Daoy (cell line): Measurements from ENCODE around the gene ESYT1. TPM values are rescaled to one million over a fixed set of nuclear protein-coding genes. Genes with fewer than 3 reads are reported as not detected.

Experiments
- DNase-seq: peaks from one replicate; pipeline ENCODE4 v3.0.0-alpha.2; 2015; ENCODE audit warnings: low read depth
- total RNA-seq: library from RNA; depleted of rRNA; stranded (reverse); fragments of >200 nt; shearing (Covaris generic); gene quantifications from 2 replicates; pipeline ENCODE4 v1.2.3, GENCODE V29; 2014; rRNA removed

ESYT1 gene
- 54.3 and 69.6 TPM in 2 replicates for total RNA-seq

- peak; percentile 99 for DNase-seq
These were observed at the start of gene ESYT1 for GRCh38 chr12:56127888-56128669. ESYT1 (plus strand) TSS chr12:56128267; CDS start chr12:56128320, 53 bp downstream.

GRCh38 chr12:56078427-56078826 is 49.6 kb upstream of the ESYT1 start:
- DNase-seq: no peak

- peak; percentile 89 for DNase-seq
These were observed 48.9 kb upstream of the ESYT1 start for GRCh38 chr12:56078931-56079722.

DNA sequence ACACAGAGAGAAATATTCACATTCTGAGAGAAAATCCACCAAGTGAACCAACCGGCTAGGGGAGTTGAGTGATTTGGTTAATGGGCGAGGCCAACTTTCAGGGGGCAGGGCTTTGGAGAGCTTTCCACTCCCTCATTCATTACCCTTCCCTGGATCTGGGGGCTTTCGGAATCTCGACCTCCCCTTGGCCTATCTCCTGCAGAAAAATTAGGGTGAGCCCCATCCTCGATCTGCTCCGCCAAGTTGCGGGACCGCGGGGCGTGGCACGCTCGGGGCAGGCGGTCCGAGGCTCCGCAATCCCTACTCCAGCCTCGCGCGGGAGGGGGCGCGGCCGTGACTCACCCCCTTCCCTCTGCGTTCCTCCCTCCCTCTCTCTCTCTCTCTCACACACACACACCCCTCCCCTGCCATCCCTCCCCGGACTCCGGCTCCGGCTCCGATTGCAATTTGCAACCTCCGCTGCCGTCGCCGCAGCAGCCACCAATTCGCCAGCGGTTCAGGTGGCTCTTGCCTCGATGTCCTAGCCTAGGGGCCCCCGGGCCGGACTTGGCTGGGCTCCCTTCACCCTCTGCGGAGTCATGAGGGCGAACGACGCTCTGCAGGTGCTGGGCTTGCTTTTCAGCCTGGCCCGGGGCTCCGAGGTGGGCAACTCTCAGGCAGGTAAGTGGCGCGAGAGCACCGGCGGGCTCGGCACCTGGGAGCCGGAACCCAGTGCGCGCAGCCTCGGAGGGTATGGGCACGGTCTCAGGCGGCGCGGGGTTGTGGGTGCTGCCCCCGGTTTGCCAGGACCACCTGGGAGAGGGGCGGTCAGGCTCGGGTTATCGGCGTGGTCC is 48.1 kb upstream of the ESYT1 start, which contains the start of gene ERBB3:
ERBB3 (plus strand) TSS at position 443 of the 833 bp plus-strand sequence; CDS start at position 579, 136 bp downstream.
- DNase-seq: peak; percentile 90

GRCh38 chr12:56080556-56081138 is 47.4 kb upstream of the ESYT1 start:
- DNase-seq: no peak

DNA sequence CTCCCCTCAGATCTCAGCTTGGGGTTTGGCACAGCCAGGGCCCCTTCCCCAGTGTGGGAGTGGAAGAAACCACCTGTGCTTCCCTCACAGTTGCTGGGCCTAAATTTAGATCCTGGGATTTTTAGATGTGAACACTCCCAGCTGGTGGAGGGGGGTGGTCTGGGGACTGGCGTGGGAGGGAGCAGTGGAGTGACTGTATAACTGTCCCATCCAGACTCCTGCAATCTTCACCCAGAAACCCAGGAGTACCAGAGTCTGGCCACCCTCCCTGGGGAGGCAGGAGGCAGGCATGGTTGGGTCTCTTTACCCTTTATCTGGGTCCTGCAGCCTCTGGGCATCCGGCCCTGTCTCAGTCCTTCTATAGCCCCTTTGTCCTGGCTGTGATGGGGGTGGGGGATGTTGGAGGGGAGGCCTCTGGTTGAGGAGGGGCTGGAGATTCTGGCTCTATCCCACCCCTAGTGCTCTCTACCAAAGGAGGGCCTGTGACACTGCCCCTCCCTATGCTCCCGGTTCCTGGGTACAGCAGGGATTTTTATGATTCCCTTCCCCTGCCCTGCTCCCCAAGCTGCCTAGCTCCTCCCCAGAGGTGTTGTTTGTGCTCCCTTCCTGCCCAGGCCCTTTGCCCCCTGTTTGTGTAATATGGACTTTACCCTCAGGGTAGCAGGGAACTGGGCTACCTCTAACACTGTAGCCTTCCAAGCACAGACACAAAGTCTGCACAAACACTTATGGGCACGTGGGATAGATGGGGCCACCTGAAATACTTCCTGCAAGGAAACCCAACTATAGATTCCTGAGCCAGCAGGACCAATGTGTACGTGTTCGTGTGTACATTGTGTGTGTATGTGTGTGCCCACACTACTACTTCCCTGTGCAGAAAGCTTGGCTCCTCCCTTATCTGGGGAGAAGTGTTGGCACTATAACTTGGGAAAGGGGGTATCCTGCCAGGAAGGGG is 46.4 kb upstream of the ESYT1 start:
- DNase-seq: no peak

DNA sequence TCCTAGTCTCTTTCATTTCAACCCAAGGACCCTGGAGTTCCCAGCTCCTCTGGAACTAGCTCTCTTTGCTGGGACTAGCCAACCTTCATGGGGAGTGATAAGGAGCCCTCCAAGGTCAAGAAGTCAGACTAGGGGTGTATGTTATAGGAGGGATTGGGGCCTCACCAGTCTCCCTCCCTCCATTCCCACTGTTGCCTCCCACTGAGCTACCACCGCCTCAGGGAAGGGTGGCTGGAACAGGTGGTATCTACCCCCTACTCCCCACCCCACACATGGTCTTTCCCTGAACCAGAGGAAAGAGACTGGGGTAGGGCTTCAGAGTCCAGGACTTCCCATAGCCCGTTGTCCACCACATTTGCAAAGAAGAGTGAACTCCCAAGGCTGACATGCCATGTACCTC is 45.7 kb upstream of the ESYT1 start:
- DNase-seq: no peak

GRCh38 chr12:56082967-56083366 is 45.1 kb upstream of the ESYT1 start:
- DNase-seq: no peak

DNA sequence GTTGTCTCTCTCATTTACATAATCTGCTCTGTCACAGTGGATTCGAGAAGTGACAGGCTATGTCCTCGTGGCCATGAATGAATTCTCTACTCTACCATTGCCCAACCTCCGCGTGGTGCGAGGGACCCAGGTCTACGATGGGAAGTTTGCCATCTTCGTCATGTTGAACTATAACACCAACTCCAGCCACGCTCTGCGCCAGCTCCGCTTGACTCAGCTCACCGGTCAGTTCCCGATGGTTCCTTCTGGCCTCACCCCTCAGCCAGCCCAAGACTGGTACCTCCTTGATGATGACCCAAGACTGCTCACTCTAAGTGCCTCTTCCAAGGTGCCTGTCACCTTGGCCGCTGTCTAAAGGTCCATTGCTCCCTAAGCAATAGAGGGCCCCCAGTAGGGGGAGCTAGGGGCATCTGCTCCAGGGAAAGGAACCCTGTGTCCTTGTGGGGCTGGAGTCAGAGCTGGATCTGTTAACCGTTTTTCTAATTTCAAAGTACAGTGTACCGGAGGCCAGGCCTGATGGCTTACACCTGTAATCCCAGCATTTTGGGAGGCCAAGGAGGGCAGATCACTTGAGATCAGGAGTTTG is 43.0 kb upstream of the ESYT1 start:
- peak; percentile 36 for DNase-seq

- DNase-seq: no peak
These were observed 42.0 kb upstream of the ESYT1 start for GRCh38 chr12:56086096-56086495.

- no peak for DNase-seq
These were observed 41.5 kb upstream of the ESYT1 start for GRCh38 chr12:56086608-56087007.

- DNase-seq: peak; percentile 60
These were observed 40.8 kb upstream of the ESYT1 start for GRCh38 chr12:56087220-56087619.

- no peak for DNase-seq
These were observed 30.3 kb upstream of the ESYT1 start for GRCh38 chr12:56097738-56098137.

DNA sequence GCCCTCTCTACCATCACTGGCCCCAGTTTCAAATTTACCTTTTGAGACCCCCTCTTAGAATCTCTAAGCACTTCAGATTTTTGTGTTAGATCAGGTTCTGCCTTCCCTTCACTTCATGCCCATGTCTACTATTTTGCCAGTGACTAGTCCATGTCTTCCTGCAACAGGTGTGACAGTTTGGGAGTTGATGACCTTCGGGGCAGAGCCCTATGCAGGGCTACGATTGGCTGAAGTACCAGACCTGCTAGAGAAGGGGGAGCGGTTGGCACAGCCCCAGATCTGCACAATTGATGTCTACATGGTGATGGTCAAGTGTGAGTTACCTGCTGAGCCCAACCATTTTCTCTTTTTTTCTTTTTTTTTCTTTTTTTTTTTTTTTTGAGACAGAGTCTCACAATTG is 29.5 kb upstream of the ESYT1 start:
- no peak for DNase-seq

DNA sequence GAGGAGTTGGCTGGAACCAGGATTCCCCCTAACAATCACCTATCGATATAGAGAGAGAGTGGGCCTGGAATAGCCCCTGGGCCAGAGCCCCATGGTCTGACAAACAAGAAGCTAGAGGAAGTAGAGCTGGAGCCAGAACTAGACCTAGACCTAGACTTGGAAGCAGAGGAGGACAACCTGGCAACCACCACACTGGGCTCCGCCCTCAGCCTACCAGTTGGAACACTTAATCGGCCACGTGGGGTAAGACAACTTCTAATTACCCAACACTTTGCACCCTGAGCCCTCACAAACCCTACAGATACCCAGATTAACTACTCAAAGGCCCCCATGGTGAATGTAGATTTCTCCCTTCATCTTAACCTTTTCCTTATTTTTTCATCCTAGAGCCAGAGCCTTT is 28.3 kb upstream of the ESYT1 start:
- no peak for DNase-seq

DNA sequence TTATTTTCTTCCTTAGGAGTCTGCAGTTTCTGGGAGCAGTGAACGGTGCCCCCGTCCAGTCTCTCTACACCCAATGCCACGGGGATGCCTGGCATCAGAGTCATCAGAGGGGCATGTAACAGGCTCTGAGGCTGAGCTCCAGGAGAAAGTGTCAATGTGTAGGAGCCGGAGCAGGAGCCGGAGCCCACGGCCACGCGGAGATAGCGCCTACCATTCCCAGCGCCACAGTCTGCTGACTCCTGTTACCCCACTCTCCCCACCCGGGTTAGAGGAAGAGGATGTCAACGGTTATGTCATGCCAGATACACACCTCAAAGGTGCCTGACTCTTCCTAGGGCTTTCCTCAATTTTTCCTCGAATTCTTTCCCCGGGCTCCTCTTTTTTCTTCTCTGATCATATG is 27.0 kb upstream of the ESYT1 start:
- DNase-seq: no peak

DNA sequence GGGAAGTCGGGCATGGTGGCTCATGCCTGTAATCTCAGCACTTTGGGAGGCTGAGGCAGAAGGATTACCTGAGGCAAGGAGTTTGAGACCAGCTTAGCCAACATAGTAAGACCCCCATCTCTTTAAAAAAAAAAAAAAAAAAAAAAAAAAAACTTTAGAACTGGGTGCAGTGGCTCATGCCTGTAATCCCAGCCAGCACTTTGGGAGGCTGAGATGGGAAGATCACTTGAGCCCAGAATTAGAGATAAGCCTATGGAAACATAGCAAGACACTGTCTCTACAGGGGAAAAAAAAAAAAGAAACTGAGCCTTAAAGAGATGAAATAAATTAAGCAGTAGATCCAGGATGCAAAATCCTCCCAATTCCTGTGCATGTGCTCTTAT is 25.4 kb upstream of the ESYT1 start:
- no peak for DNase-seq

DNA sequence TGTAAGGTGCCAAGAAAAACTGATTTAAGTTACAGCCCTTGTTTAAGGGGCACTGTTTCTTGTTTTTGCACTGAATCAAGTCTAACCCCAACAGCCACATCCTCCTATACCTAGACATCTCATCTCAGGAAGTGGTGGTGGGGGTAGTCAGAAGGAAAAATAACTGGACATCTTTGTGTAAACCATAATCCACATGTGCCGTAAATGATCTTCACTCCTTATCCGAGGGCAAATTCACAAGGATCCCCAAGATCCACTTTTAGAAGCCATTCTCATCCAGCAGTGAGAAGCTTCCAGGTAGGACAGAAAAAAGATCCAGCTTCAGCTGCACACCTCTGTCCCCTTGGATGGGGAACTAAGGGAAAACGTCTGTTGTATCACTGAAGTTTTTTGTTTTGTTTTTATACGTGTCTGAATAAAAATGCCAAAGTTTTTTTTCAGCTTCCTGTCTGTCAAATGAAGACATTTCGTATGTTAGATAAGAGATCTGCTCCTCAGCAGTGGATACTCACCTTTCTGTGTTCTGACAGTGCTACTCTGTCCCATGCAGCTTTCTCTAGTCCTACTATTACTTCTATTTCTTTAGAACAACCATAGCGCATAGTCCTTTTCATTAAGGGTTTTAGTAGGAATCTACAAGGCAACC is 24.9 kb upstream of the ESYT1 start:
- no peak for DNase-seq

- DNase-seq: no peak
These were observed 24.3 kb upstream of the ESYT1 start for GRCh38 chr12:56103823-56104108.
